DLD1 (cell line): ENCODE data around the gene IL27RA.
"Not testable (repeated sequence)": the region's sequence is repeated elsewhere in the genome, so short reads cannot be mapped to it uniquely, and the experiment has no call there.

Source experiments
- in situ Hi-C: cut with HindIII; loops from 2 replicates; pipeline ENCODE4 v1.10.0; 2017; ENCODE audit warnings: low sequenced_read_pairs

The IL27RA gene

DNA sequence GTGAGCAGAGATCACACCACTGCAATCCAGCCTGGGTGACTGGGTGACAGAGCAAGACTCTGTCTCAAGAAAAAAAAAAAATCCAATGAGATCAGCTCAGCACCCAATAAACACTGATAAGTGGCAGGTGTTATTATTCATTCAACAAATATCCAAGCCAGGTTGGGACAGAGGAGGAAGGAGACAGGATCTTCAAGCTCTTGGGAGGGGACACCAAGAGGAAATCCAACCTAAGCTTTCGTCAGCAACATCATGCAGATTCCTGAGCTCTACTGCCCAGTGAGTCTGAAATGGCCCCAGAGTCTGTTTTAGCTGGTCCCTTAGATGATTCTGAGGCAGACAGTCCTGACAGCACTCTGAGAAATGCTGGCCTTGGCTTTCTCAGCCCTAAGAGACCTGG, 33.1 kb upstream of the IL27RA start:
- in situ Hi-C loops = no loop called here

- in situ Hi-C loops = no loop called here
These were observed 32.5 kb upstream of the IL27RA start for GRCh38 chr19:13999085-13999484.

GRCh38 chr19:14000691-14001375, 30.7 kb upstream of the IL27RA start:
- in situ Hi-C loops = no loop called here

DNA sequence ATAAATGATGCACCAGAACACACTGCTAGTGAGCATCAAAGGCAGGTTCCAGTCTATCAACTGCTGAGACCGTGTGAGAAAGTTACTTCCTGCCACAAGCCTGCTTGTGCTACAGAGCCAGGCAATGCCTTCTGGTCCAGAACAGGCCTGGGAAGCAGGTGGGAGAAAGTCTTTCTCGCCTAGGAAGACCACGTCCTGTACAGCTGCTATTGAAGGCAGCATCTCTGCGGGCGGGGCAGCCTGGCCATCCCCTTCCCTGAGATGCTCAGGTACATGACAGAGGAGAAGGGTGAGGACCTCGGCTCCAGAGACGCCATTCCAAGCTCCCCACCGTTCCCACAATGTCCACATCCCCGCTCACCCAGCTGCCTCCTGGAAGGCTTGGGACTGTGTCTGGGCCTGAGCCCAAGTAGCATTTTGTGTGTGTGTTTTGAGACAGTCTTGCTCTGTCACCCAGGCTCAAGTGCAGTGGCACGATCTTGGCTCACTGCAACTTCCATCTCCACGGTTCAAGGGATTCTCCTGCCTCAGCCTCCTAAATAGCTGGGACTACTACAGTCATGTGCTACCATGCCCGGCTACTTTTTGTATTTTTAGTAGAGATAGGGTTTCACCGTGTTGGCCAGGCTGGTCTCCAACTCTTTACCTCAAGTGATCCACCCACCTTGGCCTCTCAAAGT, 28.9 kb upstream of the IL27RA start:
- in situ Hi-C loops = no loop called here

DNA sequence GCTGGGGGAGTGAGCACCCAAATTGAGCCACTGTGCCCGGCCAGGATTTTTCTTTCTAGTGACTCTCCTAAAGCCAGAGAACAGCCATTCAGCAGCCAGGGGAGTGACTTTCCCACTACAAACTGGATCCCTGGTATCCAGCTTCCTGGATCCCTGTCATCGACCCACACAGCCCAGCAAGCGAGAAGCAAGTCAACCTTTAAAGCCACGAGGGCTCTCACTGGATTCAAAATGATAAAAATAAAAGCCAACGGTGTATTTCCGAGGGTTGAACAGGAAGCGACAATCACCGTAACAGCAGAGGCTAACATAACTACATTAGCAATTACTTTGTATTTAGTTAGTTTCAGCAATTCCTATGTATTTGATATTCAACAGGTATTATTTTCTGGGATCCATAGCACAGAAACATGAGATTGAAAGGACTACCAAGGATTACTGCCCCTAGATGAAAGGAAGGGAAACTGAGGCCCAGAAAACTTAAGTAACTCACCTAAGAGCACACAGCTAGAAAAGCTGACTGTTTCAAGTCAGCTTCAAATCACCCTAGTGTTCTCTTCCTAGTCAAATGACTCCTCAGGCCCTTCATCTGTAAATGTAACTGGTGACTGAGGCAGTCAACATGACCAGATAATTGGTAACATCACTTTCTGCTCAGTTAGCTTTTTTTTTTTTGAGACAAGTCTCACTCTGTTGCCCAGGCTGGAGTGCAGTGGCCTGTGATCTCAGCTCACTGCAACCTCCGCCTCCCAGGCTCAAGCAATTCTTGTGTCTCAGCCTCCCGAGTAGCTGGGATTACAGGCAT, 28.1 kb upstream of the IL27RA start:
- in situ Hi-C loops = no loop called here

DNA sequence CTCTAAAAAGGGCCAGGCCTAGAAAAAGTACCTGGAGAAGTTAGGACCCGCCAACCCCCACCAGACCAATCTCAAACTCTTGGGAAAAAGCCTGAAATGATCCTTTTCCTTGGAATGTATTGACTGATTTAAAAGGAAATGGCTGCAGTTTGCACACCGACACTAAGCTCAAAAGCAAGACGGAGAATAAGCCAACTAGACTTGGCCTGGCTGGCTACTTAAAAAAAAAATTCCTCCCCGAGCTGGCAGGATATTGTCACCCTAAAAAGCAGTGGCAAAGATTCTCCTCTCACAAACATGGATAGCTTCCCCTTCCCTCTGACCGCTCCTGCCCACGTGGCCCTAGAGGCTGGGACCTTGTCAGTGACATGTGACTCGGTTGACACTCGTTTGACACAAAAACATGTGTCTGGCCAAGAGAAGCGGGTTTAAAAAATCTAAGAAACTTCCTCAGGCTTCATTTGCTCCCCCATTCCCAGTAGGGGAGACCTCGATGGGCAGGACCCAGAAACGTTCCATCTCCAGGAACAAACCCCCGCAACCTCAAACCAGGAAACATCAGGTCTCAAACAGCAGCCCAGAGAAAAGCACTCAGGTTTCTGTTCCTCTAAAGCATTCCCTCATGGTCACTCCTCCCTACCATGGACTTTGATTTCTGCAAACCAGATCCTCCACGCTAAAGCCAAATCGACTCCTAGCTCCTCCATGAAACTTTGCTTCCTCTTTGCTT, 26.8 kb upstream of the IL27RA start:
- in situ Hi-C loops = no loop called here

DNA sequence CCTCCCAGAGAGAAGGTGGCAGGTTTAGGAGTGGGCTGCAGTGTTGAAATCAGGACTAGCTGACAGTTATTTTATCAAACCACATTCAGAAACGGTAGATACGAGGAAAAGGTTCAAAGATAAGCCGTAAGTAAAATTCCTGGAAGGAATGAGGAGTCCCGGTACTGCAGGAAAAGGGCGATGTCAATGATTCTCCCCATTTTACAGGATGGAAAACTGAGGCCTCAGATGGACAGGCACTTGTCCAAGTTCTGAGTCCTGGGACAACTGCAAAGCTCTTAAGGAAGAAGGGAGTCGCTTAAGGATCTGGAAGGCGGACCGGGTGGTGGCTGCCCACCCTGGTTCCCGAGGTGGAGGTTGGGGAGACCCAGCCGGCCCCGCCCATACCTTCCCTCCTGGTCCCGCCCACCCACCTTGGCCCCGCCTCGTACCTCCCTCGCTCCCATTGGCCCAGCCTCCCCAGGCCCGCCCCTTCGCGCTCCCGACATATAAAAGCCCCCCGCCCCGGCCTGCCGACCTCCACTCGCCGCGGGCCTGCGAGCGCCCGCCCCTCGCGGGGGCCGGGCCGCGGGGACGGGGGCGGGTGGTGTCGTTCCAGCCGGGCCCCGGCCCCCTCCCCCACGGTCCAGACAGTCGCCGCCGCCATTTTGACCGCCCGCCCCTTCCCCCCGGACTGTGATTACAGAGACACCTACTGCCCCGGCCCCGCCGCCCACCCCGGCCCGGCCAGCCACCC, 26.0 kb upstream of the IL27RA start:
- in situ Hi-C loops = no loop called here

GRCh38 chr19:14006085-14006765, 25.3 kb upstream of the IL27RA start, which contains the start of gene RFX1:
Gene RFX1 (minus strand): TSS chr19:14006320. CDS start chr19:13993843, 12,477 bp downstream.
- in situ Hi-C loops = no loop called here

DNA sequence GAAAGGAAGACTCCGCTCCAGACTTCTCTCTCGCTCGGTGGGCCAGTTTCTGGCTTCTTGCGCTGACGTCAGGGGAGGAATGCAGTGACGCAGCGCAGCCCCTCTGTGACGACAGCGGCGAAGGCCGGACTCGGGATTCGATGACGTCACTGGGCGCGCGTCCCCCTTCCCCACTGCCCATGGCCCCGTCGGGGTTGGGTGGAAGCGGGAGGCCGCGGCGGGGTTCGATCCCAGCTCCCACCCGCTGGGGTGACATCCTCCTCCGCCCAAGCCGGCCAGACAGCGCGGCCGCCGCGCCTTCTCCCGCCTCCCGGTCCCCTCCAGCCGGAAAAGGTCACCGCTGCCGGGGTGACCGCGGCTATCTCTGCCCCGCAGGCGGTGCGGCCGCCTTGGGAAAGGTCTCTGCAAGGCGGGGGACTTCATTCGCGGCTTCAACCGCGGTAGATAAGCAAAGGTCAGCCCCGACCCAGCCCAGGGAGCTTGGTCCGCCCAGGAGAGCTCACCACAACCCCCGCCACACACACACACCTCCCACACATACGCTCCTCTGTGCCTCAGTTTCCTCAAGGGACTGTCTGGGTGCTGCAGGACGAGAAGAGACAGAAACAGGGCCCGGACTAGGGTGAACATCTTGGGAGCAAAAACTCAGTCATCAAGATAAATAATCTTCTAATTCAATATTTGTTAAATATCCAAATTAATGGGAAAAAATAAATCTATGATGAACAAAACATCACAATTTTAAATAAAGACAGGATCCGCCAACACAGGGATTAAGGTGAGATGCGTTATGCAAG, 24.6 kb upstream of the IL27RA start:
- in situ Hi-C loops = no loop called here

DNA sequence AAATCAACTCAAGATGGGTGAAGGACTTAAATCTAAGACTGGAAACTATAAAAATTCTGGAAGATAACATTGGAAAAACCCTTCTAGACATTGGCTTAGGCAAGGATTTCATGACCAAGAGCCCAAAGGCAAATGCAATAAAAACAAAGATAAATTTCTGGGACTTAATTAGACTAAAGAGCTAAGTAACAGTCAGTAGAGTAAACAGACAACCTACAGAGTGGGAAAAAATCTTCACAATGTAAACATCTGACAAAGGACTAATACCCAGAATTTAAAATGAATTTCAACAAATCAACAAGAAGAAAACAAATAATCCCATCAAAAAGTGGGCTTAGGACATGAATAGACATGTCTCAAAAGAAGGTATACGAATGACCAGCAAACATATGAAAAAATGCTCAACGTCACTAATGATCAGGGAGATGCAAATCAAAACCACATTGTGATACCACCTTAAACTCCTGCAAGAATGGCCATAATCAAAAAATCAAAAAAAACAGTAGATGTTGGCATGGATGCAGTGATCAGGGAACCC, 19.1 kb upstream of the IL27RA start:
- in situ Hi-C loops = no loop called here

DNA sequence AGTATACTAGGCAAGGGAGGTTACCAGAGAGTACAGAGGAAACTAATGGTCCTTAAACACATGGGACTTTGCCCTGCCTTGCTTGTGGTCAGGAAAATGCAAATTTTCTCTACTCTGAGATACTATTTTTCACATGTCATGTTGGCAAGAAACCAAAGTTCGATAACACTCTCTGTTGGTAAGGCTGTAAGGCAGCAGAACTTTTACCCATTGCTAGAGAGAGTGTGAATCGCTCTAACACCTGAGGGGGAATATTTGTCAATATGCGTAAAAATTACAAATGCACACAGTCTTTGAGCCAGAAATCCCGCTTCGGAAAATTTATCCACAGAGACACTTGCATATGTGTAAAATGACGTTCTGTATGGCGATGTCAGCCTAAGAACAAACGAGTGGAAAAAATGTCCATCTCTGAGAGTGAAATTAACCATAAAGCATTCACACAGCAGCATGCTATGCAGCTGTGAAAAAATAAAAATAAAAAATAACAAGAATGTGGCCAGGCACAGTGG, 16.0 kb upstream of the IL27RA start:
- in situ Hi-C loops = no loop called here

DNA sequence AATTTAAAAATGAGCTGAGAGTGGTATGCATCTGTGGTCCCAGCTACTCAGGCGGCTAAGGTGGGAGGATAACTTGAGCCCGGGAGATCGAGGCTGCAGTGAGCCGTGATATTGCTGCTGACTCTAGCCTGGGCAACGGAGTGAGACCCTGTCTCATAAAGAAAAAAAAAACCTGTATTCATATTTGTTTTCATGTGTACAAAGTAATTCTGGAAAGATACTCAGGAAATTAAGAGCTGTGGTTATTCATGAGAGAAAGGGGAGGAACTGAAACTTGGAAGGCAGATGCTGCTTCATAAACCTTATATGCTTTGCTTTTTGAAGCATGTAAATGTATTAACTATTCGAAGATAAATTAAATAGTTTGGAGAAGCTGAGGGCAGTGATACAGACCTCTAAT, 12.5 kb upstream of the IL27RA start:
- in situ Hi-C loops = no loop called here

- in situ Hi-C loops = not testable (repeated sequence)
These were observed 11.8 kb upstream of the IL27RA start for GRCh38 chr19:14019739-14020138.

GRCh38 chr19:14021474-14021873, 10.1 kb upstream of the IL27RA start:
- in situ Hi-C loops = no loop called here

DNA sequence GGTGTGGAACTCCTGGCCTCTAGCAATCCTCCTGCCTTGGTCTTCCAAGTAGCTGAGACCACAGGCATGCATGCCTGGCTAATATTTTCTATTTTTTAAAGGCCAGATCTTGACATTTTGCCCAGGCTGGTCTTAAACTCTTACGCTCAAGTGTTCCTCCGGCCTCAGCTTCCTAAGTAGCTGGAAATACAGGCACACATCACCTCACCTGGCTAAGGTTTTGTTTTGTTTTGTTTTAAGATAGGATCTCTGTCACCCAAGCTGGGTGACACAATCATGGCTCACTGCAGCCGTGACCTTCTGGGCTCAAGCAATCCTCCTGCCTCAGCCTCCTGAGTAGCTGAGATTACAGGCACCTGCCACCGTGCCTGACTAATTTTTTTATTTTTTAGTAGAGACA, 9.1 kb upstream of the IL27RA start:
- in situ Hi-C loops = no loop called here

GRCh38 chr19:14023404-14024235, 7.9 kb upstream of the IL27RA start:
- in situ Hi-C loops = no loop called here

DNA sequence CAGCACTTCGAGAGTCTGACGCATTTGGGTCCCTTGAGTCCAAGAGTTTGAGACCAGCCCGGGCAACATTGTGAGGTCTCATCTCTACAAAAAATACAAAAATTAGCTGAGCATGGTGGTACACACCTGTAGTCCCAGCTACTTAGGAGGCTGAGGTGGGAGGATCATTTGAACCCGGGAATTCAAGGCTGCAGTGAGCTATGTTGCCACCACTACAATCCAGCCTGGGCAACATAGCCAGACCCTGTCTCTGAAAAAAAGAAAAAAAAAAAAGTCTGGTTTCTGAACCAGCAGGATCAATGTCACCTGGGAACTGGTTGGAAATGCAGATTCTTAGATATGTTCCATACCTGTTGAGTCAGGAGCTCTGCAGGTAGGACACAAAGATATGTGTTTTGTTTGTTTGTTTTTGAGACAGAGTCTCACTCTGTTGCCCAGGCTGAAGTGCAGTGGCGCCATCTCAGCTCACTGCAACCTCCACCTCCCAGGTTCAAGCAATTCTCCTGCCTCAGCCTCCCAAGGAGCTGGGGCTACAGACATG, 4.8 kb upstream of the IL27RA start:
- in situ Hi-C loops = not testable (repeated sequence)
